HepG2 (cell line): ENCODE results near the gene RHOBTB3. TPM values are rescaled to one million over a fixed set of nuclear protein-coding genes. Genes with fewer than 3 reads are reported as not detected.
A peak's percentile ranks its signal among the peaks of the same experiment; 100 is the strongest.

Experiments used
- BATF2 ChIP-seq: sonication (generic); formaldehyde crosslinking; IDR thresholded peaks from 2 replicates; pipeline ENCODE4 v1.8.0; 2022; ENCODE audit warnings: mild to moderate bottlenecking, missing genetic modification reagents, moderate library complexity
- CCAR2 ChIP-seq: fragments of 200-400 bp; formaldehyde crosslinking; optimal IDR thresholded peaks from 2 replicates; pipeline ENCODE3; 2018; ENCODE audit warnings: low read depth, mild to moderate bottlenecking, low read length, moderate library complexity
- FOSL2 ChIP-seq: sonication (generic); formaldehyde crosslinking; IDR thresholded peaks from 2 replicates; pipeline ENCODE4 v1.4.0; 2020; ENCODE audit warnings: missing genetic modification reagents
- HHEX ChIP-seq: IDR thresholded peaks from 2 replicates; pipeline ENCODE4 v1.6.1; 2016; ENCODE audit warnings: control low read depth
- KLF12 ChIP-seq: sonication (generic); formaldehyde crosslinking; IDR thresholded peaks from 2 replicates; pipeline ENCODE4 v1.4.0; 2020; ENCODE audit warnings: missing genetic modification reagents, borderline replicate concordance
- MAZ ChIP-seq, 2 experiments: sonication (generic) in 1 of 2; formaldehyde crosslinking in 1 of 2; IDR thresholded peaks; 2 replicates each; pipeline versions ENCODE4 v1.5.0 to v1.6.1; 2012 to 2020; ENCODE audit warnings: low read depth in 2 of 2, mild to moderate bottlenecking in 2 of 2, borderline replicate concordance in 1 of 2, improper control_type of control experiment in 1 of 2, low read length in 1 of 2, missing genetic modification reagents in 1 of 2, moderate library complexity in 1 of 2
- MXI1 ChIP-seq: IDR thresholded peaks from 3 replicates; pipeline ENCODE4 v1.6.1; 2012; ENCODE audit warnings: low read depth, low read length, inconsistent platforms, borderline replicate concordance
- NCOA2 ChIP-seq: sonication (generic); formaldehyde crosslinking; IDR thresholded peaks from 2 replicates; pipeline ENCODE4 v1.8.0; 2022; ENCODE audit warnings: inconsistent platforms
- NFKBIZ ChIP-seq: IDR thresholded peaks from 2 replicates; pipeline ENCODE4 v1.6.1; 2018; ENCODE audit warnings: missing genetic modification reagents, missing compliant biosample characterization
- NONO ChIP-seq, 2 experiments: fragments of 450-650 bp in 1 of 2; sonication (generic) in 1 of 2; formaldehyde crosslinking in 1 of 2; IDR thresholded peaks in 1 of 2; conservative IDR thresholded peaks in 1 of 2; 2 replicates each; pipeline versions ENCODE4 v1.6.1 to v1.8.0; 2017 to 2022; ENCODE audit warnings: mild to moderate bottlenecking in 1 of 2, missing genetic modification reagents in 1 of 2, moderate library complexity in 1 of 2
- ONECUT2 ChIP-seq: sonication (generic); formaldehyde crosslinking; IDR thresholded peaks from 2 replicates; pipeline ENCODE4 v1.4.0; 2020; ENCODE audit warnings: missing genetic modification reagents
- REPIN1 ChIP-seq: sonication (generic); formaldehyde crosslinking; IDR thresholded peaks from 2 replicates; pipeline ENCODE4 v1.8.0; 2022; ENCODE audit warnings: missing genetic modification reagents, low read depth, mild to moderate bottlenecking, borderline replicate concordance
- TBX2 ChIP-seq: sonication (generic); formaldehyde crosslinking; IDR thresholded peaks from 2 replicates; pipeline ENCODE4 v1.5.0; 2020; ENCODE audit warnings: missing genetic modification reagents, mild to moderate bottlenecking, borderline replicate concordance
- ZBTB39 ChIP-seq: sonication (generic); formaldehyde crosslinking; IDR thresholded peaks from 2 replicates; pipeline ENCODE4 v1.5.0; 2020; ENCODE audit warnings: missing genetic modification reagents
- ZMYM4 ChIP-seq: sonication (generic); formaldehyde crosslinking; IDR thresholded peaks from 2 replicates; pipeline ENCODE4 v1.8.1; 2023; ENCODE audit warnings: mild to moderate bottlenecking, missing genetic modification reagents
- ZNF160 ChIP-seq: sonication (generic); formaldehyde crosslinking; IDR thresholded peaks from 2 replicates; pipeline ENCODE4 v1.8.0; 2022; ENCODE audit warnings: mild to moderate bottlenecking, inconsistent platforms, missing genetic modification reagents
- ZNF709 ChIP-seq: sonication (generic); formaldehyde crosslinking; IDR thresholded peaks from 2 replicates; pipeline ENCODE4 v1.5.0; 2020; ENCODE audit warnings: mild to moderate bottlenecking, missing genetic modification reagents
- ZNF766 ChIP-seq: sonication (generic); formaldehyde crosslinking; IDR thresholded peaks from 2 replicates; pipeline ENCODE4 v1.5.0; 2020; ENCODE audit warnings: missing genetic modification reagents, borderline replicate concordance
- ZSCAN30 ChIP-seq: sonication (generic); formaldehyde crosslinking; IDR thresholded peaks from 2 replicates; pipeline ENCODE4 v1.5.0; 2020; ENCODE audit warnings: mild to moderate bottlenecking, missing genetic modification reagents
- polyA plus RNA-seq, 8 experiments: library from polyadenylated mRNA; depleted of rRNA in 3 of 8; stranded (reverse) in 7 of 8; unstranded in 1 of 8; fragments of >200 nt; fragmentation: Illumina TruSeq in 4 of 8; extraction: Trizol in 4 of 8; gene quantifications; 2 replicates each; pipeline versions ENCODE4 v1.2.1 to v1.2.3, GENCODE V29; 2011 to 2016; ENCODE audit warnings: low read depth in 4 of 8, missing spikeins in 1 of 8, mixed read lengths in 1 of 8; ENCODE audit not compliant: insufficient read depth in 1 of 8
- total RNA-seq, 5 experiments: library from RNA; depleted of rRNA; stranded (reverse); fragments of >200 nt; fragmentation: Illumina TruSeq; extraction: Trizol; gene quantifications; 2 replicates each; pipeline ENCODE4 v1.2.3, GENCODE V29; 2016; ENCODE audit warnings: low read depth in 1 of 5
- TF ChIP-seq, protein P1 (sequence below): sonication (generic); formaldehyde crosslinking; IDR thresholded peaks from 2 replicates; pipeline ENCODE4 v1.8.0; 2023; ENCODE audit warnings: mild to moderate bottlenecking, missing genetic modification reagents
- TF ChIP-seq, protein P2 (sequence below): sonication (generic); formaldehyde crosslinking; IDR thresholded peaks from 2 replicates; pipeline ENCODE4 v1.9.0; 2022; ENCODE audit warnings: low read depth, missing genetic modification reagents
- TF ChIP-seq, protein P3 (sequence below): sonication (generic); formaldehyde crosslinking; IDR thresholded peaks from 2 replicates; pipeline ENCODE4 v1.4.0; 2020; ENCODE audit warnings: mild to moderate bottlenecking, low read depth, missing genetic modification reagents

Gene RHOBTB3
- total and polyA plus RNA-seq, 2 of the 13 experiments (the other 11 are each of a cell fraction or from before 2014, with no cell fraction given) = 31.6 to 35.4 TPM

- TF ChIP-seq ZBTB39 (CRISPR knock-in tag) (no peak), NCOA2 (CRISPR knock-in tag) (no peak), HHEX (no peak), BATF2 (no peak), ZMYM4 (peak; percentile 41; the same call in 1 of the 2 replicates), NONO (IDR thresholded peaks at IDR 0.05) (no peak), NONO (CRISPR knock-in tag; conservative IDR thresholded peaks at IDR 0.05) (no peak), ZNF766 (CRISPR knock-in tag) (no peak), REPIN1 (no peak), FOSL2 (CRISPR knock-in tag) (peak; percentile 19; the same call in 1 of the 2 replicates), ZNF709 (0 out of 2 replicates have a peak, but pooled peaks have one; percentile 38), MXI1 (no peak; the same call in 2 of the 3 replicates), TBX2 (CRISPR knock-in tag) (peak; percentile 70), NFKBIZ (CRISPR knock-in tag) (no peak), ZNF160 (no peak), ONECUT2 (CRISPR knock-in tag) (0 out of 2 replicates have a peak, but pooled peaks have one; percentile 18), MAZ (IDR thresholded peaks at IDR 0.05; ENCODE audit: borderline replicate concordance, low read depth, low read length) (no peak), MAZ (CRISPR knock-in tag; IDR thresholded peaks at IDR 0.05; ENCODE audit: low read depth) (peak; percentile 81), KLF12 (no peak), CCAR2 (no peak), ZSCAN30 (CRISPR knock-in tag) (no peak)
- TF ChIP-seq, protein P1, sequence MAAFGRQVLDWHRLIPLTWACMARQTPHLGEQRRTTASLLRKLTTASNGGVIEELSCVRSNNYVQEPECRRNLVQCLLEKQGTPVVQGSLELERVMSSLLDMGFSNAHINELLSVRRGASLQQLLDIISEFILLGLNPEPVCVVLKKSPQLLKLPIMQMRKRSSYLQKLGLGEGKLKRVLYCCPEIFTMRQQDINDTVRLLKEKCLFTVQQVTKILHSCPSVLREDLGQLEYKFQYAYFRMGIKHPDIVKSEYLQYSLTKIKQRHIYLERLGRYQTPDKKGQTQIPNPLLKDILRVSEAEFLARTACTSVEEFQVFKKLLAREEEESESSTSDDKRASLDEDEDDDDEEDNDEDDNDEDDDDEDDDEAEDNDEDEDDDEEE (CRISPR knock-in tag) = no peak
- TF ChIP-seq, protein P2, sequence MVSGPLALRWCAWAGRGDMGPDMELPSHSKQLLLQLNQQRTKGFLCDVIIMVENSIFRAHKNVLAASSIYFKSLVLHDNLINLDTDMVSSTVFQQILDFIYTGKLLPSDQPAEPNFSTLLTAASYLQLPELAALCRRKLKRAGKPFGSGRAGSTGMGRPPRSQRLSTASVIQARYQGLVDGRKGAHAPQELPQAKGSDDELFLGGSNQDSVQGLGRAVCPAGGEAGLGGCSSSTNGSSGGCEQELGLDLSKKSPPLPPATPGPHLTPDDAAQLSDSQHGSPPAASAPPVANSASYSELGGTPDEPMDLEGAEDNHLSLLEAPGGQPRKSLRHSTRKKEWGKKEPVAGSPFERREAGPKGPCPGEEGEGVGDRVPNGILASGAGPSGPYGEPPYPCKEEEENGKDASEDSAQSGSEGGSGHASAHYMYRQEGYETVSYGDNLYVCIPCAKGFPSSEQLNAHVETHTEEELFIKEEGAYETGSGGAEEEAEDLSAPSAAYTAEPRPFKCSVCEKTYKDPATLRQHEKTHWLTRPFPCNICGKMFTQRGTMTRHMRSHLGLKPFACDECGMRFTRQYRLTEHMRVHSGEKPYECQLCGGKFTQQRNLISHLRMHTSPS (CRISPR knock-in tag) = no peak
- TF ChIP-seq, protein P3, sequence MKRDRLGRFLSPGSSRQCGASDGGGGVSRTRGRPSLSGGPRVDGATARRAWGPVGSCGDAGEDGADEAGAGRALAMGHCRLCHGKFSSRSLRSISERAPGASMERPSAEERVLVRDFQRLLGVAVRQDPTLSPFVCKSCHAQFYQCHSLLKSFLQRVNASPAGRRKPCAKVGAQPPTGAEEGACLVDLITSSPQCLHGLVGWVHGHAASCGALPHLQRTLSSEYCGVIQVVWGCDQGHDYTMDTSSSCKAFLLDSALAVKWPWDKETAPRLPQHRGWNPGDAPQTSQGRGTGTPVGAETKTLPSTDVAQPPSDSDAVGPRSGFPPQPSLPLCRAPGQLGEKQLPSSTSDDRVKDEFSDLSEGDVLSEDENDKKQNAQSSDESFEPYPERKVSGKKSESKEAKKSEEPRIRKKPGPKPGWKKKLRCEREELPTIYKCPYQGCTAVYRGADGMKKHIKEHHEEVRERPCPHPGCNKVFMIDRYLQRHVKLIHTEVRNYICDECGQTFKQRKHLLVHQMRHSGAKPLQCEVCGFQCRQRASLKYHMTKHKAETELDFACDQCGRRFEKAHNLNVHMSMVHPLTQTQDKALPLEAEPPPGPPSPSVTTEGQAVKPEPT (CRISPR knock-in tag) = no peak
These were observed 91.5 kb downstream of the RHOBTB3 start, which contains the start of gene GLRX (continued) for GRCh38 chr5:95822542-95823181.
